K562 (cell line): ENCODE results near the gene SOCS6. TPM values are rescaled to one million over a fixed set of nuclear protein-coding genes. Genes with fewer than 3 reads are reported as not detected.

Source experiments
- ATAC-seq: fragments of 200-7000 bp; cut with Tn5 transposase; 3 replicates; pipeline ENCODE4 v1.9.1; 2020; ENCODE audit warnings: moderate library complexity
- BruUV-seq: library from RNA; stranded (reverse); fragments of 400-500 nt; replicated peaks from 2 replicates; lab custom pipeline; 2021; lab: Mats Ljungman, UMichigan
- CTCF ChIA-PET: fragments of 300-600 bp; formaldehyde crosslinking; extraction: SDS; loops from one replicate; lab custom pipeline; 2021; ENCODE audit warnings: low intra/inter-chr PET ratio; lab: Yijun Ruan, JAX
- POLR2A ChIA-PET: fragments of 300-600, 350-650 bp; sonication (Branson Sonifier 250); formaldehyde crosslinking; extraction: SDS; loops from one replicate; lab custom pipeline; 2021; ENCODE audit warnings: antibody characterized with exemption, inconsistent platforms; lab: Yijun Ruan, JAX
- DNase-seq, 4 experiments: peaks; one replicate each; pipeline versions ENCODE4 v3.0.0 to v3.0.0-alpha.2; 2011 to 2018; ENCODE audit warnings: low spot score in 3 of 4, mixed read lengths in 3 of 4; ENCODE audit errors: extremely low read depth in 1 of 4
- FAIRE-seq: peaks from 2 replicates; lab custom pipeline; 2011; peaks lifted over from hg19 to GRCh38; lab: Jason Lieb, UNC
- H2AFZ ChIP-seq: 2 replicates; pipeline ENCODE4 v1.6.0; 2011; ENCODE audit warnings: low read depth, low read length, control low read depth, inconsistent platforms
- H3K27ac ChIP-seq: fragments of 200-600 bp; 3 replicates; pipeline ENCODE4 v1.8.0; 2011; ENCODE audit warnings: low read depth, mild to moderate bottlenecking, control low read depth, inconsistent platforms, low read length, moderate library complexity, mixed read lengths; ENCODE audit errors: extremely low read depth
- H3K27me3 ChIP-seq, 2 experiments: fragments of 300-600 bp in 1 of 2; 2 replicates in 1 of 2; 3 replicates in 1 of 2; pipeline versions ENCODE4 v1.6.0 to v1.8.0; 2011; ENCODE audit warnings: inconsistent platforms in 2 of 2, low read length in 2 of 2, mild to moderate bottlenecking in 1 of 2, mixed read lengths in 1 of 2, moderate library complexity in 1 of 2; ENCODE audit not compliant: control insufficient read depth in 2 of 2, insufficient read depth in 2 of 2
- H3K36me3 ChIP-seq: fragments of 300-600 bp; 3 replicates; pipeline ENCODE4 v1.8.0; 2011; ENCODE audit warnings: mild to moderate bottlenecking, low read length, inconsistent platforms; ENCODE audit not compliant: control insufficient read depth, insufficient read depth
- H3K4me1 ChIP-seq, 2 experiments: fragments of 200-600 bp in 1 of 2; replicated peaks in 1 of 2; 2 replicates in 1 of 2; 3 replicates in 1 of 2; pipeline versions ENCODE4 v1.5.1 to v1.8.0; 2011; ENCODE audit warnings: inconsistent platforms in 2 of 2, low read length in 2 of 2, mild to moderate bottlenecking in 1 of 2, mixed read lengths in 1 of 2, moderate library complexity in 1 of 2; ENCODE audit not compliant: control insufficient read depth in 2 of 2, insufficient read depth in 2 of 2
- H3K4me2 ChIP-seq: 2 replicates; pipeline ENCODE4 v1.6.1; 2011; ENCODE audit warnings: low read length, control low read depth, inconsistent platforms, mixed read lengths; ENCODE audit not compliant: insufficient read depth
- H3K4me3 ChIP-seq: fragments of 200-600 bp; sonication (generic), shearing (Covaris generic); 2 replicates; pipeline ENCODE4 v1.5.1; 2016; ENCODE audit warnings: control low read depth, inconsistent platforms
- H3K79me2 ChIP-seq: fragments of 200-600 bp; 3 replicates; pipeline ENCODE4 v1.8.0; 2011; ENCODE audit warnings: low read length, inconsistent platforms; ENCODE audit not compliant: control insufficient read depth, insufficient read depth
- H3K9ac ChIP-seq, 2 experiments: 2 replicates each; pipeline versions ENCODE4 v1.6.0 to v1.6.1; 2011; ENCODE audit warnings: low read depth in 2 of 2, low read length in 2 of 2, control low read depth in 1 of 2, inconsistent platforms in 1 of 2, mild to moderate bottlenecking in 1 of 2, mixed read lengths in 1 of 2; ENCODE audit not compliant: insufficient read depth in 1 of 2
- H3K9me1 ChIP-seq: one replicate; pipeline ENCODE4 v1.6.0; 2011; ENCODE audit warnings: inconsistent platforms, mild to moderate bottlenecking, low read length, moderate library complexity; ENCODE audit not compliant: control insufficient read depth, insufficient read depth
- H3K9me3 ChIP-seq: replicated peaks from 2 replicates; pipeline ENCODE4 v1.5.1; 2011; ENCODE audit warnings: low read depth, low read length, inconsistent platforms; ENCODE audit not compliant: control insufficient read depth, insufficient read depth
- H4K20me1 ChIP-seq: replicated peaks from 2 replicates; pipeline ENCODE4 v1.6.1; 2011; ENCODE audit warnings: low read length, inconsistent platforms, mixed read lengths; ENCODE audit not compliant: control insufficient read depth, insufficient read depth
- DEAF1 ChIP-seq: fragments of 450-650 bp; formaldehyde crosslinking; IDR thresholded peaks from 2 replicates; pipeline ENCODE4 v1.4.0; 2020; ENCODE audit warnings: mild to moderate bottlenecking, moderate library complexity
- NFE2L1 ChIP-seq: fragments of 450-650 bp; IDR thresholded peaks from 2 replicates; pipeline ENCODE4 v1.6.1; 2016; ENCODE audit warnings: missing genetic modification characterization, low read depth, mild to moderate bottlenecking, missing compliant biosample characterization, moderate library complexity, borderline replicate concordance
- NR4A1 ChIP-seq, 2 experiments: fragments of 250-450 bp in 1 of 2; fragments of 450-650 bp in 1 of 2; sonication (Bioruptor Pico) in 1 of 2; IDR thresholded peaks; 2 replicates each; pipeline versions ENCODE4 v1.4.0 to v1.6.1; 2016 to 2020; ENCODE audit warnings: mild to moderate bottlenecking in 2 of 2, missing compliant biosample characterization in 1 of 2, missing genetic modification characterization in 1 of 2, moderate library complexity in 1 of 2
- SRSF1 ChIP-seq: fragments of 200-400 bp; formaldehyde crosslinking; IDR thresholded peaks from 2 replicates; pipeline ENCODE4 v1.6.1; 2017; ENCODE audit warnings: mild to moderate bottlenecking, low read depth, low read length, moderate library complexity
- THAP7 ChIP-seq: fragments of 250-450 bp; sonication (Bioruptor Pico); IDR thresholded peaks from 2 replicates; pipeline ENCODE4 v1.5.0; 2021
- ZNF140 ChIP-seq: fragments of 250-450 bp; sonication (Bioruptor Pico); IDR thresholded peaks from 2 replicates; pipeline ENCODE4 v1.8.0; 2021; ENCODE audit warnings: moderate library complexity, mild to moderate bottlenecking, inconsistent platforms
- ZNF780A ChIP-seq: fragments of 250-450 bp; sonication (Bioruptor Pico); IDR thresholded peaks from 2 replicates; pipeline ENCODE4 v1.5.0; 2021; ENCODE audit warnings: mild to moderate bottlenecking
- WGBS: fragments of 100-300 bp; shearing (Covaris generic); methylation state at CpG from one replicate; pipeline ENCODE4 v1.1.6; 2016; ENCODE audit warnings: low coverage, mixed read lengths; ENCODE audit not compliant: insufficient coverage; ENCODE audit errors: missing lambda C conversion rate; 5-methylcytosine and 5-hydroxymethylcytosine counted together
- in situ Hi-C: fragments of 300-500 bp; cut with MboI; formaldehyde crosslinking; loops from 4 replicates; pipeline ENCODE4 v1.15.0; 2018; ENCODE audit warnings: inconsistent platforms, mixed read lengths
- intact Hi-C: fragments of 100-400 bp; cut with micrococcal nuclease; formaldehyde crosslinking; loops from 2 replicates; pipeline ENCODE4 v1.14.2; 2022
- polyA plus RNA-seq, 8 experiments: library from polyadenylated mRNA; depleted of rRNA in 4 of 8; stranded (reverse) in 5 of 8; unstranded in 3 of 8; fragments of >200 nt; fragmentation: Nextera tagmentation in 2 of 8; fragmentation: Illumina TruSeq in 1 of 8; extraction: Ambion mirVana in 2 of 8; extraction: Trizol in 1 of 8; gene quantifications; 2 replicates each; pipeline versions ENCODE4 v1.2.1 to v1.2.3, GENCODE V29; 2011 to 2014; ENCODE audit warnings: inconsistent platforms in 1 of 8, missing spikeins in 1 of 8
- total RNA-seq, 7 experiments: library from RNA; depleted of rRNA in 6 of 7; stranded (reverse); fragments of >200 nt in 6 of 7; fragmentation: Illumina TruSeq in 2 of 7; extraction: Trizol in 2 of 7; gene quantifications; 2 replicates each; pipeline versions ENCODE4 v1.2.1 to v1.2.3, GENCODE V29; 2011 to 2021; ENCODE audit warnings: low replicate concordance in 1 of 7
- TF ChIP-seq, protein P1 (sequence below): fragments of 450-650 bp; IDR thresholded peaks from 2 replicates; pipeline ENCODE4 v1.6.1; 2016; ENCODE audit warnings: mild to moderate bottlenecking
- TF ChIP-seq, protein P2 (sequence below): fragments of 450-650 bp; formaldehyde crosslinking; conservative IDR thresholded peaks from 2 replicates; pipeline ENCODE4 v1.4.0; 2022; ENCODE audit warnings: mild to moderate bottlenecking, missing genetic modification characterization

The SOCS6 gene
- total and polyA plus RNA-seq, 9 of the 15 experiments (the other 6 are each of a cell fraction or from before 2014, with no cell fraction given) = 2.5 to 7.1 (median 5.6) TPM

- DNase-seq = no peak
- no peaks in the 10 kb centered on the region; a peak in 1 of 5 replicates for H3K4me1 ChIP-seq
- CTCF ChIA-PET = no interaction called here
- no peak overlapping the region for H3K4me2 ChIP-seq
- H2AFZ ChIP-seq = no peak overlapping the region
- no peaks in the 10 kb centered on the region for H3K9me1 ChIP-seq
- no peak overlapping the region for H3K27ac ChIP-seq
- H3K36me3 ChIP-seq = no peaks in the 10 kb centered on the region
- no peak for FAIRE-seq
- no peaks in the 10 kb centered on the region for H3K9me3 ChIP-seq
- TF ChIP-seq, protein P1, sequence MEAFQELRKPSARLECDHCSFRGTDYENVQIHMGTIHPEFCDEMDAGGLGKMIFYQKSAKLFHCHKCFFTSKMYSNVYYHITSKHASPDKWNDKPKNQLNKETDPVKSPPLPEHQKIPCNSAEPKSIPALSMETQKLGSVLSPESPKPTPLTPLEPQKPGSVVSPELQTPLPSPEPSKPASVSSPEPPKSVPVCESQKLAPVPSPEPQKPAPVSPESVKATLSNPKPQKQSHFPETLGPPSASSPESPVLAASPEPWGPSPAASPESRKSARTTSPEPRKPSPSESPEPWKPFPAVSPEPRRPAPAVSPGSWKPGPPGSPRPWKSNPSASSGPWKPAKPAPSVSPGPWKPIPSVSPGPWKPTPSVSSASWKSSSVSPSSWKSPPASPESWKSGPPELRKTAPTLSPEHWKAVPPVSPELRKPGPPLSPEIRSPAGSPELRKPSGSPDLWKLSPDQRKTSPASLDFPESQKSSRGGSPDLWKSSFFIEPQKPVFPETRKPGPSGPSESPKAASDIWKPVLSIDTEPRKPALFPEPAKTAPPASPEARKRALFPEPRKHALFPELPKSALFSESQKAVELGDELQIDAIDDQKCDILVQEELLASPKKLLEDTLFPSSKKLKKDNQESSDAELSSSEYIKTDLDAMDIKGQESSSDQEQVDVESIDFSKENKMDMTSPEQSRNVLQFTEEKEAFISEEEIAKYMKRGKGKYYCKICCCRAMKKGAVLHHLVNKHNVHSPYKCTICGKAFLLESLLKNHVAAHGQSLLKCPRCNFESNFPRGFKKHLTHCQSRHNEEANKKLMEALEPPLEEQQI = no peak
- TF ChIP-seq NR4A1 (CRISPR knock-in tag; IDR thresholded peaks at IDR 0.05) (no peak), NR4A1 (tag; IDR thresholded peaks at IDR 0.05) (no peak), NFE2L1 (tag) (no peak), ZNF140 (CRISPR knock-in tag) (no peak), DEAF1 (CRISPR knock-in tag) (no peak), SRSF1 (no peak), THAP7 (CRISPR knock-in tag) (no peak), ZNF780A (CRISPR knock-in tag) (no peak)
- TF ChIP-seq, protein P2, sequence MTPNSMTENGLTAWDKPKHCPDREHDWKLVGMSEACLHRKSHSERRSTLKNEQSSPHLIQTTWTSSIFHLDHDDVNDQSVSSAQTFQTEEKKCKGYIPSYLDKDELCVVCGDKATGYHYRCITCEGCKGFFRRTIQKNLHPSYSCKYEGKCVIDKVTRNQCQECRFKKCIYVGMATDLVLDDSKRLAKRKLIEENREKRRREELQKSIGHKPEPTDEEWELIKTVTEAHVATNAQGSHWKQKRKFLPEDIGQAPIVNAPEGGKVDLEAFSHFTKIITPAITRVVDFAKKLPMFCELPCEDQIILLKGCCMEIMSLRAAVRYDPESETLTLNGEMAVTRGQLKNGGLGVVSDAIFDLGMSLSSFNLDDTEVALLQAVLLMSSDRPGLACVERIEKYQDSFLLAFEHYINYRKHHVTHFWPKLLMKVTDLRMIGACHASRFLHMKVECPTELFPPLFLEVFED (CRISPR knock-in tag) = no peak
- intact Hi-C loops (no loop called here), in situ Hi-C loops (no loop called here)
- no peaks in the 10 kb centered on the region for H4K20me1 ChIP-seq
- POLR2A ChIA-PET = no interaction called here
- H3K27me3 ChIP-seq = no peaks in the 10 kb centered on the region
- BruUV-seq = no TSS peak
- H3K79me2 ChIP-seq = no peaks in the 10 kb centered on the region
- WGBS = 11% methylated on average over 5 of the region's 5 CpGs
- H3K9ac ChIP-seq = no peak overlapping the region
- no peak for ATAC-seq
- H3K4me3 ChIP-seq = no peak overlapping the region
Measured at GRCh38 chr18:70256184-70256583, 32.7 kb upstream of the SOCS6 start.
